H9 (cell line): ENCODE data around the gene SAT2. TPM values are rescaled to one million over a fixed set of nuclear protein-coding genes. Genes with fewer than 3 reads are reported as not detected.

ENCODE experiments used
- DNase-seq: peaks from one replicate; pipeline ENCODE4 v3.0.0-alpha.2; 2017
- H2AFZ ChIP-seq: one replicate; pipeline ENCODE4 v1.6.1; 2013; ENCODE audit warnings: mild to moderate bottlenecking, low read length, control low read depth, moderate library complexity
- H2AK5ac ChIP-seq: 2 replicates; pipeline ENCODE4 v1.6.1; 2013; ENCODE audit warnings: low read length, control low read depth, mixed read lengths; ENCODE audit not compliant: insufficient read length
- H2BK120ac ChIP-seq: one replicate; pipeline ENCODE4 v1.6.1; 2013; ENCODE audit warnings: low read depth, mild to moderate bottlenecking, low read length, control low read depth, inconsistent platforms; ENCODE audit not compliant: poor library complexity, severe bottlenecking
- H2BK12ac ChIP-seq: 2 replicates; pipeline ENCODE4 v1.6.1; 2013; ENCODE audit warnings: low read length, control low read depth, mixed read lengths, low read depth; ENCODE audit not compliant: insufficient read length
- H2BK15ac ChIP-seq: 2 replicates; pipeline ENCODE4 v1.6.1; 2013; ENCODE audit warnings: low read depth, low read length, control low read depth
- H2BK20ac ChIP-seq: one replicate; pipeline ENCODE4 v1.6.1; 2013; ENCODE audit warnings: low read depth, mild to moderate bottlenecking, low read length, control low read depth, inconsistent platforms; ENCODE audit not compliant: poor library complexity, severe bottlenecking
- H2BK5ac ChIP-seq: 2 replicates; pipeline ENCODE4 v1.6.1; 2013; ENCODE audit warnings: low read length, control low read depth, mixed read lengths; ENCODE audit not compliant: insufficient read length
- H3K14ac ChIP-seq: 2 replicates; pipeline ENCODE4 v1.6.1; 2013; ENCODE audit warnings: low read length, control low read depth; ENCODE audit not compliant: insufficient read depth
- H3K18ac ChIP-seq: 2 replicates; pipeline ENCODE4 v1.6.1; 2013; ENCODE audit warnings: low read depth, mild to moderate bottlenecking, mixed read lengths, low read length, control low read depth; ENCODE audit not compliant: insufficient read length
- H3K23ac ChIP-seq: 2 replicates; pipeline ENCODE4 v1.6.1; 2013; ENCODE audit warnings: low read length, control low read depth, mixed read lengths, low read depth; ENCODE audit not compliant: insufficient read length
- H3K23me2 ChIP-seq: 2 replicates; pipeline ENCODE4 v1.6.1; 2013; ENCODE audit warnings: low read depth, mild to moderate bottlenecking, mixed read lengths, low read length, control low read depth; ENCODE audit not compliant: insufficient read length, poor library complexity, severe bottlenecking
- H3K27ac ChIP-seq: 2 replicates; pipeline ENCODE4 v1.5.1; 2013; ENCODE audit warnings: low read length, control low read depth, mixed read lengths, low read depth; ENCODE audit not compliant: insufficient read length
- H3K27me3 ChIP-seq: 2 replicates; pipeline ENCODE4 v1.6.1; 2013; ENCODE audit warnings: low read length, control low read depth, inconsistent platforms; ENCODE audit not compliant: insufficient read depth
- H3K4ac ChIP-seq: 2 replicates; pipeline ENCODE4 v1.6.1; 2013; ENCODE audit warnings: low read depth, mild to moderate bottlenecking, control low read depth, inconsistent platforms, low read length, moderate library complexity
- H3K4me1 ChIP-seq: 2 replicates; pipeline ENCODE4 v1.6.1; 2013; ENCODE audit warnings: low read length, control low read depth, inconsistent platforms; ENCODE audit not compliant: insufficient read depth
- H3K4me2 ChIP-seq: 2 replicates; pipeline ENCODE4 v1.6.1; 2013; ENCODE audit warnings: low read length, control low read depth, mixed read lengths; ENCODE audit not compliant: insufficient read length, insufficient read depth
- H3K56ac ChIP-seq: 2 replicates; pipeline ENCODE4 v1.6.1; 2013; ENCODE audit warnings: low read depth, mild to moderate bottlenecking, mixed read lengths, low read length, control low read depth; ENCODE audit not compliant: insufficient read length
- H3K79me1 ChIP-seq: 2 replicates; pipeline ENCODE4 v1.6.1; 2013; ENCODE audit warnings: low read depth, mild to moderate bottlenecking, moderate library complexity, low read length, control low read depth, inconsistent platforms; ENCODE audit not compliant: insufficient read depth, poor library complexity, severe bottlenecking
- H3K79me2 ChIP-seq: 2 replicates; pipeline ENCODE4 v1.6.1; 2013; ENCODE audit warnings: low read length, control low read depth, inconsistent platforms; ENCODE audit not compliant: insufficient read depth
- H3K9ac ChIP-seq: 2 replicates; pipeline ENCODE4 v1.6.1; 2013; ENCODE audit warnings: low read length, control low read depth, mixed read lengths; ENCODE audit not compliant: insufficient read length; ENCODE audit errors: extremely low read depth
- H3K9me3 ChIP-seq: one replicate; pipeline ENCODE4 v1.6.1; 2013; ENCODE audit warnings: low read depth, low read length, inconsistent platforms; ENCODE audit not compliant: control insufficient read depth
- H3T11ph ChIP-seq: one replicate; pipeline ENCODE4 v1.6.1; 2013; ENCODE audit warnings: mild to moderate bottlenecking, low read length, control low read depth, inconsistent platforms
- H4K20me1 ChIP-seq: one replicate; pipeline ENCODE4 v1.6.1; 2013; ENCODE audit not compliant: control insufficient read depth, insufficient read length, insufficient read depth
- H4K5ac ChIP-seq: 2 replicates; pipeline ENCODE4 v1.6.1; 2013; ENCODE audit warnings: low read depth, mild to moderate bottlenecking, mixed read lengths, low read length, control low read depth; ENCODE audit not compliant: insufficient read length
- H4K8ac ChIP-seq: replicated peaks from 2 replicates; pipeline ENCODE4 v1.6.1; 2013; ENCODE audit warnings: low read length, control low read depth, mixed read lengths, low read depth; ENCODE audit not compliant: insufficient read length
- H4K91ac ChIP-seq: 2 replicates; pipeline ENCODE4 v1.6.1; 2013; ENCODE audit warnings: low read depth, mild to moderate bottlenecking, moderate library complexity, mixed read lengths, low read length, control low read depth; ENCODE audit not compliant: insufficient read length
- H3K27ac Mint-ChIP-seq, 3 experiments: 2 replicates in 2 of 3; 3 replicates in 1 of 3; pipeline ENCODE4 v1.8.0; 2020 to 2021; ENCODE audit warnings: mixed read lengths in 3 of 3, mild to moderate bottlenecking in 1 of 3, moderate library complexity in 1 of 3
- H3K27me3 Mint-ChIP-seq: 2 replicates; pipeline ENCODE4 v1.8.0; 2021; ENCODE audit warnings: low read depth, mild to moderate bottlenecking, moderate library complexity, mixed read lengths
- H3K36me3 Mint-ChIP-seq, 3 experiments: 2 replicates in 2 of 3; 3 replicates in 1 of 3; pipeline ENCODE4 v1.8.0; 2020 to 2021; ENCODE audit warnings: low read depth in 3 of 3, mixed read lengths in 3 of 3; ENCODE audit not compliant: insufficient read depth in 1 of 3
- H3K4me1 Mint-ChIP-seq, 2 experiments: 2 replicates each; pipeline ENCODE4 v1.8.0; 2020; ENCODE audit warnings: mixed read lengths in 2 of 2
- H3K4me3 Mint-ChIP-seq, 2 experiments: 2 replicates in 1 of 2; 3 replicates in 1 of 2; pipeline ENCODE4 v1.8.0; 2020 to 2021; ENCODE audit warnings: mild to moderate bottlenecking in 2 of 2, mixed read lengths in 2 of 2, moderate library complexity in 1 of 2
- H3K9me3 Mint-ChIP-seq, 2 experiments: 2 replicates in 1 of 2; 3 replicates in 1 of 2; pipeline ENCODE4 v1.8.0; 2020; ENCODE audit warnings: mild to moderate bottlenecking in 2 of 2, mixed read lengths in 2 of 2, moderate library complexity in 1 of 2
- WGBS: extraction: QIAGEN DNeasy Blood & Tissue Kit; methylation state at CpG from one replicate; pipeline ENCODE4 v1.1.7; 2013; ENCODE audit warnings: missing lambda C conversion rate, low lambda C conversion rate, mixed read lengths; ENCODE audit not compliant: insufficient read length; ENCODE audit errors: extremely low coverage; 5-methylcytosine and 5-hydroxymethylcytosine counted together
- total RNA-seq: library from RNA; stranded (reverse); gene quantifications from 2 replicates; pipeline ENCODE4 v1.2.1, GENCODE V29; 2021
- TF ChIP-seq, protein P1 (sequence below): fragments of 200-600 bp; sonication (generic); conservative IDR thresholded peaks from 3 replicates; pipeline ENCODE4 v1.8.0; 2021; ENCODE audit warnings: antibody characterized with exemption, mild to moderate bottlenecking

Gene SAT2
- total RNA-seq, 1 experiment from 2014 or later, result 72.1 TPM

DNA sequence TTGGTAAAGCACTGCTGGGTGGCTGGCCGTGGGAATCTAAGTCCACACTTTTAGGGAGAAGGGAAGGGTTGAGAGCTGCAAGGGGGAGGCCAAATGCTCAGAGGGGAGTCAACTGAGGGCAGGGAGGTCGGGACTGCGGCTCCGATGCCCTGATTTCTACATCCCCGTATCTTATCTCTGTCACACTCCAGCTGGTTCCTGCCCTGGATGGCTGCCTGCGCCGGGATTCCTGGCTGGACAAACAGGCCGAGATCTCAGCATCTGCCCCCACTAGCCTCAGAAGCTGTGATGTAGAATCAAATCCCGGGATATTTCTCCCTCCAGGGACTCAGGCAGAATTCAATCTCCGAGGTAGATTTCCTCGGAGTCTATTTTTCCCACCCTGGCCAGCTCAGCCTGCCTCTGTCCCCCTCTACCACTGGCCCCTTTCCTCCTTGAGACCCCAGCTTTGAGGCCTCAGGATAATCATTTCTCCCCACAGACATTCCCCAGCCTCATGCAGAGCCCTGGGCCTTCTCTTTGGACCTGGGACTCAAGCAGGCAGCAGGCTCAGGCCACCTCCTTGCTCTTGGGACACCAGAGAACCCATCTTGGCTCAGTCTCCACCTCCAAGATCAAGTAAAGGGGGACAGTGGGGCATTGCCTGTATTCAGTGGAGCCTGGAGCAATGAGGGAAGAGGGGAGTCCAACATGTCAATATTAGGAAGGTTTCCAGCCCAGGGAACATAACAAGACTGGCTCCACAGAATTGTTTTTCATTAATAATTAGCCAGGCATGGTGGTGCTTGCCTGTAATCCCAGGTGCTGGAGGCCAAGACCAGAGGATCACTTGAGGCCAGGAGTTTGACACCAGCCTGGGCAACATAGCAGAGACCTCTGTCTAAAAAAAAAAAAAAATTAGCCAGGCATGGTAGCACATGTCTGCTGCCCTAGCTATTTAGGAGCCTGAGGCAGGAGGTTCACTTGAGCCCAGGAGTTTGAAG, 4.1 kb upstream of the SAT2 start:
- H3K4me1 ChIP-seq, result peaks cover 2% of the 10 kb centered on the region; the same call in 1 of the 2 replicates
- H3K79me2 ChIP-seq, result no peaks in the 10 kb centered on the region
- H3K79me1 ChIP-seq, result no peaks in the 10 kb centered on the region
- H2BK15ac ChIP-seq, result no peak overlapping the region
- H3K18ac ChIP-seq, result no peak overlapping the region
- no peak overlapping the region for H3K4ac ChIP-seq
- no CpG with 5 or more reads among the region's 11 CpGs for WGBS
- H3T11ph ChIP-seq, result no peak overlapping the region
- H2BK5ac ChIP-seq, result no peak overlapping the region
- H3K27me3 ChIP-seq, result no peaks in the 10 kb centered on the region
- no peak overlapping the region for H4K5ac ChIP-seq
- H3K27ac Mint-ChIP-seq, result no peak overlapping the region
- peaks cover 0 to 2% (median 2%) of the 10 kb centered on the region in 3 experiments; a peak in 1 of 7 replicates for H3K36me3 Mint-ChIP-seq
- H2BK20ac ChIP-seq, result no peak overlapping the region
- DNase-seq, result no peak
- H3K56ac ChIP-seq, result no peak overlapping the region
- no peaks in the 10 kb centered on the region for H4K20me1 ChIP-seq
- no peaks in the 10 kb centered on the region for H3K9me3 ChIP-seq
- no peak overlapping the region for H2AFZ ChIP-seq
- H3K23me2 ChIP-seq, result peaks cover 6% of the 10 kb centered on the region
- H2AK5ac ChIP-seq, result no peak overlapping the region
- no peak overlapping the region for H3K9ac ChIP-seq
- no peak overlapping the region for H3K4me2 ChIP-seq
- H4K91ac ChIP-seq, result no peak overlapping the region
- peaks cover 30 to 40% of the 10 kb centered on the region in 2 experiments for H3K4me1 Mint-ChIP-seq
- H3K27me3 Mint-ChIP-seq, result peaks cover 3% of the 10 kb centered on the region; the same call in 1 of the 2 replicates
- TF ChIP-seq, protein P1, sequence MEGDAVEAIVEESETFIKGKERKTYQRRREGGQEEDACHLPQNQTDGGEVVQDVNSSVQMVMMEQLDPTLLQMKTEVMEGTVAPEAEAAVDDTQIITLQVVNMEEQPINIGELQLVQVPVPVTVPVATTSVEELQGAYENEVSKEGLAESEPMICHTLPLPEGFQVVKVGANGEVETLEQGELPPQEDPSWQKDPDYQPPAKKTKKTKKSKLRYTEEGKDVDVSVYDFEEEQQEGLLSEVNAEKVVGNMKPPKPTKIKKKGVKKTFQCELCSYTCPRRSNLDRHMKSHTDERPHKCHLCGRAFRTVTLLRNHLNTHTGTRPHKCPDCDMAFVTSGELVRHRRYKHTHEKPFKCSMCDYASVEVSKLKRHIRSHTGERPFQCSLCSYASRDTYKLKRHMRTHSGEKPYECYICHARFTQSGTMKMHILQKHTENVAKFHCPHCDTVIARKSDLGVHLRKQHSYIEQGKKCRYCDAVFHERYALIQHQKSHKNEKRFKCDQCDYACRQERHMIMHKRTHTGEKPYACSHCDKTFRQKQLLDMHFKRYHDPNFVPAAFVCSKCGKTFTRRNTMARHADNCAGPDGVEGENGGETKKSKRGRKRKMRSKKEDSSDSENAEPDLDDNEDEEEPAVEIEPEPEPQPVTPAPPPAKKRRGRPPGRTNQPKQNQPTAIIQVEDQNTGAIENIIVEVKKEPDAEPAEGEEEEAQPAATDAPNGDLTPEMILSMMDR, result no peak
- H3K27ac ChIP-seq, result no peak overlapping the region
- no peak overlapping the region for H2BK120ac ChIP-seq
- no peak overlapping the region for H3K23ac ChIP-seq
- no peak overlapping the region; the same call in 1 of the 2 replicates for H3K14ac ChIP-seq
- H4K8ac ChIP-seq, result no peak overlapping the region
- H3K9me3 Mint-ChIP-seq, result no peaks in the 10 kb centered on the region
- H3K4me3 Mint-ChIP-seq, result peak overlapping the region in 1 of 2 experiments; percentile 48; a peak in 1 of 5 replicates
- H2BK12ac ChIP-seq, result no peak overlapping the region
